Fibroblast of pulmonary artery (primary cell): ENCODE measurements around the gene GALNT12.
A peak's percentile ranks its signal among the peaks of the same experiment; 100 is the strongest.

Source experiments
- DNase-seq: peaks from one replicate; pipeline ENCODE4 v3.0.0-alpha.2; 2010; ENCODE audit warnings: low read depth
- H3K4me3 ChIP-seq: replicated peaks from 2 replicates; pipeline ENCODE4 v1.5.1; 2011; ENCODE audit warnings: low read depth, mild to moderate bottlenecking, control low read depth, low read length, moderate library complexity
- TF ChIP-seq, protein P1 (sequence below): IDR thresholded peaks from 2 replicates; pipeline ENCODE4 v1.5.1; 2011; ENCODE audit warnings: mild to moderate bottlenecking, control low read depth, low read length, inconsistent platforms; ENCODE audit errors: missing control alignments

Gene GALNT12, protein sequence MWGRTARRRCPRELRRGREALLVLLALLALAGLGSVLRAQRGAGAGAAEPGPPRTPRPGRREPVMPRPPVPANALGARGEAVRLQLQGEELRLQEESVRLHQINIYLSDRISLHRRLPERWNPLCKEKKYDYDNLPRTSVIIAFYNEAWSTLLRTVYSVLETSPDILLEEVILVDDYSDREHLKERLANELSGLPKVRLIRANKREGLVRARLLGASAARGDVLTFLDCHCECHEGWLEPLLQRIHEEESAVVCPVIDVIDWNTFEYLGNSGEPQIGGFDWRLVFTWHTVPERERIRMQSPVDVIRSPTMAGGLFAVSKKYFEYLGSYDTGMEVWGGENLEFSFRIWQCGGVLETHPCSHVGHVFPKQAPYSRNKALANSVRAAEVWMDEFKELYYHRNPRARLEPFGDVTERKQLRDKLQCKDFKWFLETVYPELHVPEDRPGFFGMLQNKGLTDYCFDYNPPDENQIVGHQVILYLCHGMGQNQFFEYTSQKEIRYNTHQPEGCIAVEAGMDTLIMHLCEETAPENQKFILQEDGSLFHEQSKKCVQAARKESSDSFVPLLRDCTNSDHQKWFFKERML

GRCh38 chr9:98807070-98807813, at the start of gene GALNT12:
GALNT12 (plus strand) TSS chr9:98807670; CDS start chr9:98807699, 29 bp downstream.
- DNase-seq: no peak
- H3K4me3 ChIP-seq: peak within 1 kb of the TSS; percentile 59
- TF ChIP-seq, protein P1, sequence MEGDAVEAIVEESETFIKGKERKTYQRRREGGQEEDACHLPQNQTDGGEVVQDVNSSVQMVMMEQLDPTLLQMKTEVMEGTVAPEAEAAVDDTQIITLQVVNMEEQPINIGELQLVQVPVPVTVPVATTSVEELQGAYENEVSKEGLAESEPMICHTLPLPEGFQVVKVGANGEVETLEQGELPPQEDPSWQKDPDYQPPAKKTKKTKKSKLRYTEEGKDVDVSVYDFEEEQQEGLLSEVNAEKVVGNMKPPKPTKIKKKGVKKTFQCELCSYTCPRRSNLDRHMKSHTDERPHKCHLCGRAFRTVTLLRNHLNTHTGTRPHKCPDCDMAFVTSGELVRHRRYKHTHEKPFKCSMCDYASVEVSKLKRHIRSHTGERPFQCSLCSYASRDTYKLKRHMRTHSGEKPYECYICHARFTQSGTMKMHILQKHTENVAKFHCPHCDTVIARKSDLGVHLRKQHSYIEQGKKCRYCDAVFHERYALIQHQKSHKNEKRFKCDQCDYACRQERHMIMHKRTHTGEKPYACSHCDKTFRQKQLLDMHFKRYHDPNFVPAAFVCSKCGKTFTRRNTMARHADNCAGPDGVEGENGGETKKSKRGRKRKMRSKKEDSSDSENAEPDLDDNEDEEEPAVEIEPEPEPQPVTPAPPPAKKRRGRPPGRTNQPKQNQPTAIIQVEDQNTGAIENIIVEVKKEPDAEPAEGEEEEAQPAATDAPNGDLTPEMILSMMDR: no peak

GRCh38 chr9:98760231-98760630, 47.2 kb upstream of the GALNT12 start:
- no peak overlapping the region for H3K4me3 ChIP-seq
- no peak for DNase-seq
- TF ChIP-seq, protein P1: no peak

GRCh38 chr9:98763986-98764745, 43.3 kb upstream of the GALNT12 start:
- H3K4me3 ChIP-seq: no peak overlapping the region
- no peak for DNase-seq
- TF ChIP-seq, protein P1: no peak

DNA sequence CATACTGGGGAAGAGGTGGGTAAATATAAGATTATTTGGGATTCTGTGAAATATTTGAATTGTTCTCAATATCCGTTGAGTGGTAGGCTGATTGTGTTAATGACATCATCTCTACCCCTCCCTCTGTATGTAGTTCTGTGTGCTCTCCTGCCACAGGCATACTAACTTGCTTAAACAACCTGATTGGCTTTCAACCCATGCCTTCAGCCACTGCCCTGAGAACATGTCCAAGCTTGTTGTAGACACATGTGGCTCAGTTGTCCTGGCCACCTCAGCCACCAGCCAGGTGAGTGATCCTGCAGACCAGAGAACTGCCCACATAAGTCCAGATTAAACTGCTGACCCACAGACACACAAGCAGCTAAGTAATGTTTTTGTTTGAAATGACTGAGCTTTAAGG, 42.2 kb upstream of the GALNT12 start:
- DNase-seq: no peak
- H3K4me3 ChIP-seq: no peak overlapping the region
- TF ChIP-seq, protein P1: no peak

- TF ChIP-seq, protein P1: no peak
- H3K4me3 ChIP-seq: no peak overlapping the region
- peak; percentile 43 for DNase-seq
Observed at GRCh38 chr9:98766586-98766985, 40.9 kb upstream of the GALNT12 start.

- DNase-seq: no peak
- TF ChIP-seq, protein P1: no peak
- H3K4me3 ChIP-seq: no peak overlapping the region
Observed at GRCh38 chr9:98767196-98767595, 40.3 kb upstream of the GALNT12 start.
